Activated T-cell treated with anti-CD3 and anti-CD28 coated beads, Interleukin-2, amount 50 U/mL, for 72 hours (primary cell): ENCODE results near the gene GSTM5. TPM values are rescaled to one million over a fixed set of nuclear protein-coding genes. Genes with fewer than 3 reads are reported as not detected.
"Not testable (repeated sequence)": the region's sequence is repeated elsewhere in the genome, so short reads cannot be mapped to it uniquely, and the experiment has no call there.

Source experiments
- ATAC-seq, 2 donors: fragments of 150-1000 bp; cut with Tn5 transposase; replicated peaks in 1 of 2; 2 replicates each; pipeline ENCODE4 v1.10.0; 2021; ENCODE audit warnings: moderate library complexity in 2 of 2, mild to moderate bottlenecking in 1 of 2
- DNase-seq, 2 donors: peaks; one replicate each; pipeline ENCODE4 v3.0.0; 2021 to 2022; ENCODE audit warnings: mixed read lengths in 1 of 2
- H3K27ac Mint-ChIP-seq: one replicate; pipeline ENCODE4 v1.8.0; 2022; ENCODE audit warnings: mild to moderate bottlenecking, moderate library complexity, mixed read lengths
- H3K27me3 Mint-ChIP-seq: one replicate; pipeline ENCODE4 v1.8.0; 2022; ENCODE audit warnings: low read depth, mixed read lengths
- H3K36me3 Mint-ChIP-seq, 2 donors: one replicate each; pipeline ENCODE4 v1.8.0; 2022; ENCODE audit warnings: mixed read lengths in 2 of 2, mild to moderate bottlenecking in 1 of 2; ENCODE audit not compliant: insufficient read depth in 2 of 2
- H3K4me1 Mint-ChIP-seq: one replicate; pipeline ENCODE4 v1.8.0; 2022; ENCODE audit warnings: low read depth, mixed read lengths
- H3K4me3 Mint-ChIP-seq, 2 donors: one replicate each; pipeline ENCODE4 v1.8.0; 2022; ENCODE audit warnings: mild to moderate bottlenecking in 2 of 2, mixed read lengths in 2 of 2, moderate library complexity in 2 of 2
- H3K9me3 Mint-ChIP-seq, 2 donors: one replicate each; pipeline ENCODE4 v1.8.0; 2022; ENCODE audit warnings: mixed read lengths in 2 of 2
- total RNA-seq, 2 donors: library from RNA; stranded (reverse); gene quantifications; one replicate each; pipeline ENCODE4 v1.2.3, GENCODE V29; 2022

Gene GSTM5
- total RNA-seq, 2 donors from 2014 or later = 0.81 to 1.0 TPM

DNA sequence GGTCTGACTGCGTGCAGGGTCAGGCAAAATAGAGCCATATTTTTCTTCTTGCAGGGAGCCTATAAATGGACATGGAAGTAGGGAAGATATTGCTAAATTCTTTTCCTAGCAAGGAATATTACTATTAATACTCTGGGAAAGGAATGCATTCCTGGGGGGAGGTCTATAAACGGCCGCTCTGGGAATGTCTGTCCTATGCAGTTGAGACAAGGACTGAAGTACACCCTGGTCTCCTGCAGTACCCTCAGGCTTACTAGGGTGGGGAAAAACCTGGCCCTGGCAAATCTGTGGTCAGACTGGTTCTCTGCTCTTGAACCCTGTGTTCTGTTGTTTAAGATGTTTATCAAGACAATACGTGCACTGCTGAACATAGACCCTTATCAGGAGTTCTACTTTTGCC lies 3.1 kb upstream of the GSTM5 start:
- H3K36me3 Mint-ChIP-seq, H3K4me3 Mint-ChIP-seq, H3K27me3 Mint-ChIP-seq, H3K9me3 Mint-ChIP-seq, H3K4me1 Mint-ChIP-seq, H3K27ac Mint-ChIP-seq, DNase-seq, ATAC-seq: not testable (repeated sequence)

DNA sequence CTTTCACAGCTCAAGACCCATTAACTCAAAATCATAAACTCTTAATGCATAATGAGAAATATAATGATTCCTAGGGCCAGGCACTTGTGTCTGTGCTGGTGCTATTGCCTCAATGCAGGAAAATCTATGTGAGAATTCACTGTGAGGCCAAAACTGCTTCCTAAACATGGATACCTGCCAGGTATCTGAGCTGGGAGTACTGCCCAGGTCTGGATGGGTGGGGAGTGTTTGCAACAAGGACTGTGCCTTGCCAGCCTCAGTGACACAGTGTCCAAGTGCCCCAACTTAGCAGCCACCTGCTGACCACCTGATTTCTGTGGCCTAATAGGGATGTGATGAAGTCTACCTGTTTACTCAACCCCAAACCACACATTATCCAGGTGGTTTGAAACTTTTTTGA lies 2.2 kb upstream of the GSTM5 start:
- not testable (repeated sequence) for H3K9me3 Mint-ChIP-seq, ATAC-seq, H3K4me1 Mint-ChIP-seq, H3K27ac Mint-ChIP-seq, H3K4me3 Mint-ChIP-seq, DNase-seq, H3K36me3 Mint-ChIP-seq
- peaks cover 15% of the 10 kb centered on the region for H3K27me3 Mint-ChIP-seq

DNA sequence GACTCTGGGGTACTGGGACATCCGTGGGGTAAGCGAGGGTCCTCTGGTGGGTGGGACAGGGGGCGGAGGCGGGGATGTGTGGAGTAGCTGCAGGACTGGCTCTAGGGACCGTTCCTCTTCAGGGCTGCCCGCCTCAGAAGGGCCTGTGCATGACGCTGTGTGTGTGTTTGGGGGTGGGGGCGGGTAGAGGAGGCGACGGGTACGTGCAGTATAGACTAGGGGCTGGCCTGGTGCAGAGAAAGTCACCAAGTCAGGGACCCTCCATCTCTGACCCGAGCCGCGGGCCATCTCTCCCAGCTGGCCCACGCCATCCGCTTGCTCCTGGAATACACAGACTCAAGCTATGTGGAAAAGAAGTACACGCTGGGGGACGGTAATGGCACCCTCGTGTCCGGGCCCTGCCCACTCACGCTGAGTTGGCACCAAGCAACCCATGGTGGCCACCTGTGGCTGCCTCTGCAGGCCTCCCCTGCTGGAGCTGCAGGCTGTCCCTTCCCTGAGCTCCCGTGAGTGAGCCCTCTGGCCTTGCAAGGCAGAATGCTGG lies 342 bp downstream of the GSTM5 start:
- no peak overlapping the region for H3K27ac Mint-ChIP-seq
- H3K4me1 Mint-ChIP-seq = no peaks in the 10 kb centered on the region
- DNase-seq = no peak
- H3K27me3 Mint-ChIP-seq = peaks cover 15% of the 10 kb centered on the region
- peaks cover 4 to 9% of the 10 kb centered on the region in 2 donors for H3K36me3 Mint-ChIP-seq
- H3K4me3 Mint-ChIP-seq = peak overlapping the region in 1 of 2 donors; percentile 60
- peak in 1 of 2 donors; percentile 22 for ATAC-seq
- peaks cover 3 to 6% of the 10 kb centered on the region in 2 donors for H3K9me3 Mint-ChIP-seq

DNA sequence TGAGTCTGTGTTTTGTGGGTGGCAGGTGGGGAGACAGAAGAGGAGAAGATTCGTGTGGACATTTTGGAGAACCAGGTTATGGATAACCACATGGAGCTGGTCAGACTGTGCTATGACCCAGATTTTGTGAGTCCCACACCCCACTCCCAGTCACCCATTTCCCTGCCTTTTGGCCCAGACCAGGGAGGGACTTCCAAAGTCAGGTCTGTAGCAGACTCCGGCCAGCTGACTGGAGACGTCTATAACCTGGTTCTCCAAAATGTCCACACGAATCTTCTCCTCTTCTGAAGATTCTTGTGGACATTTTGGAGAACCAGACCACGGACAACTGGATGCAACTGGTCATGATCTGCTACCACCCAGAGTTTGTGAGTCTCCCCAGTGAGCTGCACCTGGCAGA lies 1.6 kb downstream of the GSTM5 start:
- Mint-ChIP-seq H3K4me1 (no peaks in the 10 kb centered on the region), H3K27ac (no peak overlapping the region), H3K4me3 (no peak overlapping the region), H3K9me3 (peaks cover 2 to 3% of the 10 kb centered on the region in 2 donors), H3K27me3 (peaks cover 15% of the 10 kb centered on the region), H3K36me3 (peaks cover 3 to 4% of the 10 kb centered on the region in 2 donors)
- DNase-seq (no peak), ATAC-seq (no peak)

DNA sequence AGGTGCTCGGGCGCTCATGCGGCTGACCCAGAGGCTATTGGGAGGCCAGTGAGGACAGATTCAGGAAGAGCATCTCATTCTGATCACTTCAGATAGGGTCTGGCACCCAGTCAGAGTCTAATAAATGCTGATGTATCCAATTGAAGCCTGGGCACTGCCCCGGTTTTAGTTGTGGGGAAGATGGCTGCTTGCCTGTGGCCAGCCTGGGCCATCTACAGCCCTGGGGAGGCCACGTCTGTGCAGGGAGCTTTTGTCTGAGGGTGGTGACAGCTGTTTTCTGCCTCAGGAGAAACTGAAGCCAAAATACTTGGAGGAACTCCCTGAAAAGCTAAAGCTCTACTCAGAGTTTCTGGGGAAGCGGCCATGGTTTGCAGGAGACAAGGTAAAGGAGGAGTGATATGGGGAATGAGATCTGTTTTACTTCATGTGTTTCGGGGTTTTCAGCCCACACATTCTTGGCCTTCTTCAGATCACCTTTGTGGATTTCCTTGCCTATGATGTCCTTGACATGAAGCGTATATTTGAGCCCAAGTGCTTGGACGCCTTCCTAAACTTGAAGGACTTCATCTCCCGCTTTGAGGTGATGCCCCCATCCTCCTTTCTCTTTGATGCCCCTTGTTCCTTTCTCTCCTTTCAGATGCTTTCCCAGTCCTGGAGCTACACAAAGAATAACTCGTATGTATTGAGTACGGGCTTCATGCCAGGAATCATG lies 2.8 kb downstream of the GSTM5 start:
- H3K9me3 Mint-ChIP-seq = no peaks in the 10 kb centered on the region
- ATAC-seq = no peak
- no peak overlapping the region for H3K4me3 Mint-ChIP-seq
- H3K27ac Mint-ChIP-seq = no peak overlapping the region
- DNase-seq = no peak
- peaks cover 5% of the 10 kb centered on the region for H3K4me1 Mint-ChIP-seq
- no peaks in the 10 kb centered on the region for H3K36me3 Mint-ChIP-seq
- peaks cover 15% of the 10 kb centered on the region for H3K27me3 Mint-ChIP-seq

DNA sequence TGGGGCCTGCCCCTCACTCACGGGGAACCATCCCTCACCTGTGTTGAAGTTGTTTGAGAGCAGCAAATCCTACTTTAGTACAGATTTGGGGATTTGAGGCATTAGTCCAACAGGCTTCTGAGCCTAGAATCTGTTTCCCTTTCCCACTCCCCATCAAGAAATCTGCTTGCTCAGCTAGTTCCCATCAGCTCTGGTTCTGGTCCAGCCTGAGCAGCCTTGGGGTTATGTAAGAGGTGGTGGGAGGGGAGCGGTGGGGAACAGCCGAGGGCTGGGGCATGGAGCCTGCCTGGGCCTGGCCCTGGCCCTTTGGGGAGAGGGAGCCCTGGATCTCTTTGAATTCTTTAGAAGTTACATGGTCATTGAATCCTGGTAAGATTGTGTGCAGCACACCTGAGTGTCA lies 4.1 kb downstream of the GSTM5 start:
- Mint-ChIP-seq H3K36me3 (no peaks in the 10 kb centered on the region), H3K4me3 (no peak overlapping the region), H3K27ac (no peak overlapping the region), H3K4me1 (peaks cover 5% of the 10 kb centered on the region), H3K27me3 (peaks cover 15% of the 10 kb centered on the region), H3K9me3 (no peaks in the 10 kb centered on the region)
- no peak for ATAC-seq
- DNase-seq = no peak

DNA sequence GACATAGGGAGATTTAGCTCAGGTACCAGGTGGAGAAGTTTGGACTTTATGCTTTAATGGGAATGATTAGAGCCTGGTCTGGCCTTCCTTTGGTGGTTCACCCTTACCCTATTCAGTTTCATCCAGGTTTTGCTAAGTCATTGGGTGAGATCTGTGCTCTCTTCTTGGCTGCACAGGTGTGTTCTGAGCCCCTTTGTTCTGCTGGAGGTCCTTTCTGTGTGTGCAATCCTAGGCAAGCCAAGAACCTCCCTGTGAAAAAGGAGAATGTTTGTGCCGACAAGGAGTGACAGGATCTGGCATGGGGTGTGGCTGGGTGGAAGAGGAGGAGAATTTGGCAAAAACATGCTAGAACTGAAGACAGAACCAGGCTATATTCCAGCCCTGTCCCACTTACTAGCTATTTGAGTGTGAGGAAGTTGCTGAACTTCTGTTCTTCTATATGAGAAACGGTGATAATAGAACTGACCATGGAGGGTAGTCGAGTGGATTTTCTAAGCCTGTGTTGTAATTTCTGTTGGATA lies 4.6 kb downstream of the GSTM5 start:
- peaks cover 15% of the 10 kb centered on the region for H3K27me3 Mint-ChIP-seq
- no peak for ATAC-seq
- no peak overlapping the region for H3K4me3 Mint-ChIP-seq
- no peak for DNase-seq
- no peak overlapping the region for H3K27ac Mint-ChIP-seq
- H3K36me3 Mint-ChIP-seq = no peaks in the 10 kb centered on the region
- H3K9me3 Mint-ChIP-seq = no peaks in the 10 kb centered on the region
- peaks cover 5% of the 10 kb centered on the region for H3K4me1 Mint-ChIP-seq

DNA sequence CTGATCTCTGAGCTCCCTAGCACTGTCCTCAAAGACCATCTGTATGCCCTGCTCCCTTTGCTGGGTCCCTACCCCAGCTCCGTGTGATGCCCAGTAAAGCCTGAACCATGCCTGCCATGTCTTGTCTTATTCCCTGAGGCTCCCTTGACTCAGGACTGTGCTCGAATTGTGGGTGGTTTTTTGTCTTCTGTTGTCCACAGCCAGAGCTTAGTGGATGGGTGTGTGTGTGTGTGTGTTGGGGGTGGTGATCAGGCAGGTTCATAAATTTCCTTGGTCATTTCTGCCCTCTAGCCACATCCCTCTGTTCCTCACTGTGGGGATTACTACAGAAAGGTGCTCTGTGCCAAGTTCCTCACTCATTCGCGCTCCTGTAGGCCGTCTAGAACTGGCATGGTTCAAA lies 5.7 kb downstream of the GSTM5 start:
- H3K27ac Mint-ChIP-seq = no peak overlapping the region
- no peaks in the 10 kb centered on the region for H3K36me3 Mint-ChIP-seq
- no peaks in the 10 kb centered on the region for H3K9me3 Mint-ChIP-seq
- H3K27me3 Mint-ChIP-seq = peaks cover 15% of the 10 kb centered on the region
- no peak for ATAC-seq
- no peak overlapping the region for H3K4me3 Mint-ChIP-seq
- DNase-seq = no peak
- peaks cover 5% of the 10 kb centered on the region for H3K4me1 Mint-ChIP-seq

DNA sequence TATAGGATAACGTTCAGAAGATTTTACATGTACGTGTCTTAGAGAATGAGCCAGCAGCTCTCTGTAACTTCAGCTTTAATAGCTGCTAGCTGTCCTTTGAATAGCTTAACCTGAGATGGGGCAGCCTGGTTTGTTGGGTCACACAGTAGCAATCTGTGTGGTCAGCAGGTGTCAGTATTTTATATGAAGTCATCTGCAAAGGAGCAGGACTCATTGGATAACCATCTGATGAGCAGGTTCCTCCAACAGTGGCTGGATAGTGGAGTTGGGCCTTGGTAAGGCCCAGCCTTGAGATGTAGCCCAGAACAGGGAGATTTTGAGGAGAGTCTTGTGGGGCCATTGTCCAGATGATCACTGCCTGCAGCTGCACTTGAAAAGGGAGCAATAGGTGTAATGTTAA lies 6.4 kb downstream of the GSTM5 start:
- H3K27me3 Mint-ChIP-seq = peaks cover 12% of the 10 kb centered on the region
- H3K4me1 Mint-ChIP-seq = peaks cover 5% of the 10 kb centered on the region
- H3K9me3 Mint-ChIP-seq = no peaks in the 10 kb centered on the region
- no peak overlapping the region for H3K27ac Mint-ChIP-seq
- no peak for ATAC-seq
- no peak for DNase-seq
- no peak overlapping the region for H3K4me3 Mint-ChIP-seq
- no peaks in the 10 kb centered on the region for H3K36me3 Mint-ChIP-seq

DNA sequence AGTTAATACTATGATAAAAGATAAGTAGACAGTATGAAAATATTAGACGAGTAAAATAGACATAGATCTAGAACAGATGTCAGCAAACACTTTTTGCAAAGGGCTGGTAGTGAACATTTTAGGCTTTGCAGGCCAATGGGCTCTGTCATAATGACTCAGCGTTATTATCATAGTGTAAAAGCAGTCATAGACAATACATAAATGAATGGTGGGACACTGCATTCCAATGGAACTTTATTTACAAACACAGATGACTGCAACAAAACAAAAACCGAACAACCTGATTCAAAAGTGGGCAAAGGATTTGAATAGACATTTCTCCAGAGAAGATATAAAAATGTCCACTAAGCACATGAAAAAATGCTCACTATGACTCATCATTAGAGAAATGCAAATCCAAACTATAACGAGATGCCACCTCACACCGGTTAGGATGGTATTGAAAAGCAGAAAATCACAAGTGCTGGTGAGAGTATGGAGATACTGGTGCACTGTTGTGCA lies 7.3 kb downstream of the GSTM5 start:
- peak in 1 of 2 donors; percentile 15 for ATAC-seq
- no peaks in the 10 kb centered on the region for H3K9me3 Mint-ChIP-seq
- peaks cover 5% of the 10 kb centered on the region for H3K4me1 Mint-ChIP-seq
- DNase-seq = no peak
- no peak overlapping the region for H3K27ac Mint-ChIP-seq
- H3K36me3 Mint-ChIP-seq = no peaks in the 10 kb centered on the region
- H3K27me3 Mint-ChIP-seq = peaks cover 3% of the 10 kb centered on the region
- no peak overlapping the region for H3K4me3 Mint-ChIP-seq

DNA sequence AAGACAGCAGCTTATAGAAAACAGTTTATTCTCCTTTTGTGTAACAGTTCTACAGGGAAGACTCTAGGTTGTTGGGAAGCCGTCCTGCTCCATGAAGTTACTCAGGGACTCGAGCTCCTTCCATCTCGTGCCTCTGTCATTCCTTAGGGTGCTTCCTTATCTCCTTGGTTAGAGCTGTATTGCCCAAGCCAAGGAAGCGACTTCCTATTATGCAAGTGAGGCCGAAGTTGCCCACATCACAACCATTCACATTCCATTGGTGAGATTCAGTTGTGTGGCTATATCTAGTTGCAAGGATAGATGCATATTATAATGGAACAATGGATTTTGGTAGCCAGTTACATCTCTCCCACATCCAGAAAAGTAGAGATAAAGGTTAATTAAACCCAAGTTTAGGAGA lies 9.0 kb downstream of the GSTM5 start:
- H3K36me3 Mint-ChIP-seq = no peaks in the 10 kb centered on the region
- DNase-seq (no peak), ATAC-seq (no peak)
- peaks cover 5% of the 10 kb centered on the region for H3K4me1 Mint-ChIP-seq
- no peak overlapping the region for H3K4me3 Mint-ChIP-seq
- H3K9me3 Mint-ChIP-seq = no peaks in the 10 kb centered on the region
- no peak overlapping the region for H3K27ac Mint-ChIP-seq
- no peaks in the 10 kb centered on the region for H3K27me3 Mint-ChIP-seq

DNA sequence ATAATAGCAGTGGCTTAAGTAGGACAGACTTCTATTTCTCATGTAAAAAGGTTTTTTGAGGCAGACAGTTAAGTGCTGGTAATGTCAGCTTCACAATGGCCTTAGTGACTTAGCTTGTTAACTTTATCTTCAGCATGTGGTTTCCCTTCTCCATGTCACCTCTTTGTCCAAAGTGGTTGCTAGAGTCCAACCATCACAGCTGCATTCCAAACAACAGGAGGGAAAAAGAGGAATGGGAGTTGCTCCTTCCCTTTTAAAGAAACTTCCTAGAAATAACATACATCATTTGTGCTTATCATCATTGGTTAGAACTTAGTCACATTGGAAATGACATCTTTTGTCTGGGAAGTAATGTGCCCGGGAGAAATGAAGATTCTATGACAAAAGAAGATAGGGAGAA lies 9.9 kb downstream of the GSTM5 start:
- DNase-seq (no peak), ATAC-seq (no peak)
- Mint-ChIP-seq H3K4me1 (peaks cover 5% of the 10 kb centered on the region), H3K27ac (no peak overlapping the region), H3K9me3 (no peaks in the 10 kb centered on the region), H3K36me3 (no peaks in the 10 kb centered on the region), H3K27me3 (no peaks in the 10 kb centered on the region), H3K4me3 (no peak overlapping the region)

DNA sequence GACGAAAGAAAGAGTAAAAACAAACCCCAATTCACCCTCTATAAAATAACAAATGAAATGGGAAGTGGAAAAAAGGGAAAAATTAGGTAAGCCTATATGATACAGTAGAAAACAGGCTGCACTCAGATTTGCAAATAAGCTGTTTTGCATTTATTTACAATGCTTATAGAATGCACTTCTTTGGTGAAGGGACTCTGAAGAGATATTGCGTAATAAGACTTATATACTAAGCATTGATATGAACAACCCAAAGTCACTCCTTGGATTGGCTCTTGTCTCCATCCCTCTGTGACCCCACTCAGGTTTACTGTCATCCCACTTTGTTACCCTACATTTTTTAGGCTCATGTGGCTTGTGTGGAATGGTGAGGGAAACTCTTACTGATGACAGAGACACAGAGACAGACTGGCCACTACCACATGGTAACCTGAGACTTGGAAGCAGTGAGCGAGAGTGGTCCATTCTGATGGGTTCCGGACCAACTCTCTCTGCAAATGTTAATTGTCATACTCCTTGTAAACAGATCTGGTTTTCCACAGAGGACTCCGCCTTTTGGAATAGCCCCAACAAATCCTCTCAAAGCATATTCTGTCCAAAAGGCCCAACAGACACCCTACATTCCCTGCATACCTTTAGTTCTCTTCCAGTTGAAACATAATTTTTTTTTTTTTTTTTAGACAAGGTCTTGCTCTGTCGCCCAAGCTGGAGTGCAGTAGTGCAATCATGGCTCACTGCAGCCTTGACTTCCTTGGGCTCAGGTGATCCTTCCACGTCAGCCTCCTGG lies 11.0 kb downstream of the GSTM5 start:
- Mint-ChIP-seq H3K9me3 (no peaks in the 10 kb centered on the region), H3K4me3 (no peak overlapping the region), H3K4me1 (peaks cover 5% of the 10 kb centered on the region), H3K27ac (no peak overlapping the region), H3K27me3 (no peaks in the 10 kb centered on the region), H3K36me3 (no peaks in the 10 kb centered on the region)
- no peak for DNase-seq
- no peak for ATAC-seq
